GM12874 (cell line): ENCODE measurements around the gene KAZN.

Experiments
- TF ChIP-seq, protein P1 (sequence below): IDR thresholded peaks from 2 replicates; pipeline ENCODE4 v1.5.1; 2011; ENCODE audit warnings: low read depth, mild to moderate bottlenecking, control low read depth, low read length, moderate library complexity; ENCODE audit not compliant: insufficient read depth

The KAZN gene

DNA sequence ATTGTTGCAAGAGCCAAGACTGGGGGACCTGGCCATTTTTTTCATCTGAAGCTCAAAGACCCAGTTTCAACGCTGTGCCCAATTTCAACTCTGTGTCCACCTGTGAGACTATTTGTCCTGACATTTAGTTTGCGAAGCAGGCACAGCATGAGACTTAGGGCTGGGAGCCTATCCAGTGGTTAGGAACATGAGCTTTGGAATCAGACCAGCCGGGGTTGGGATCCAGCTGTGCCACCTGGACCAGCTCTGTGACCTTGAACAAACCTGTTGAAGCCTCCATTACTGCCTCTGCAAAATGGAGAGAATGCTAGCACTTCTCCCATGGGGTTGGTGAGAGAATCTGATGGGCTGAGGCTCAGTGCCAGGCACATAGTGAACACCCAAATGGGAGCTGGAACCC lies 348.9 kb downstream of the KAZN start:
- TF ChIP-seq, protein P1, sequence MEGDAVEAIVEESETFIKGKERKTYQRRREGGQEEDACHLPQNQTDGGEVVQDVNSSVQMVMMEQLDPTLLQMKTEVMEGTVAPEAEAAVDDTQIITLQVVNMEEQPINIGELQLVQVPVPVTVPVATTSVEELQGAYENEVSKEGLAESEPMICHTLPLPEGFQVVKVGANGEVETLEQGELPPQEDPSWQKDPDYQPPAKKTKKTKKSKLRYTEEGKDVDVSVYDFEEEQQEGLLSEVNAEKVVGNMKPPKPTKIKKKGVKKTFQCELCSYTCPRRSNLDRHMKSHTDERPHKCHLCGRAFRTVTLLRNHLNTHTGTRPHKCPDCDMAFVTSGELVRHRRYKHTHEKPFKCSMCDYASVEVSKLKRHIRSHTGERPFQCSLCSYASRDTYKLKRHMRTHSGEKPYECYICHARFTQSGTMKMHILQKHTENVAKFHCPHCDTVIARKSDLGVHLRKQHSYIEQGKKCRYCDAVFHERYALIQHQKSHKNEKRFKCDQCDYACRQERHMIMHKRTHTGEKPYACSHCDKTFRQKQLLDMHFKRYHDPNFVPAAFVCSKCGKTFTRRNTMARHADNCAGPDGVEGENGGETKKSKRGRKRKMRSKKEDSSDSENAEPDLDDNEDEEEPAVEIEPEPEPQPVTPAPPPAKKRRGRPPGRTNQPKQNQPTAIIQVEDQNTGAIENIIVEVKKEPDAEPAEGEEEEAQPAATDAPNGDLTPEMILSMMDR = no peak

DNA sequence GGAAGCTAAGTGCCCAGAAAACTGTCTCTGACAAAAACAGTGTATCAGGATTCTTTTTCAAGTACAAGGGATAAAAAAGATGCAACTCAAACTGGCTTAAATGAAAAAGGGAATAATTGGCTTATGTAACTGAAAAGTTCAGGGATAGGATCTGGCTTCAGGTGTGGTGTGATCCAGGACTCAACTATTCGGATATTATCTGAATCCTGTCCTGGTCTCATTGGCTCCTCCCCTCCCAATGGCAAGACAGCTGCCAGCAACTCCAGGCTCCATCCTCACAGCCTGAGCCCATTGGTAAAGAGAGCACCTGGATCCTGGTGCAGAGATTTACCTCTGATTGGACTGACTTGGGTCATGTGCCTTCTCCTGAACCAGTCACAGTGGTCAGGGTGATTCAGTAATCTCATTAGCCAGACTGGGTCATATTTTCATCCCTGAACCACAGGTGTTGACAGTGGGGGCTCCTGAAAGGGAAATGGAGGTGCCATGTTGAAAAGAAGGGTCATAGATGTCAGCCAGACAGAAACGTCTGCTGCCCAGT lies 349.7 kb downstream of the KAZN start:
- TF ChIP-seq, protein P1 = no peak

DNA sequence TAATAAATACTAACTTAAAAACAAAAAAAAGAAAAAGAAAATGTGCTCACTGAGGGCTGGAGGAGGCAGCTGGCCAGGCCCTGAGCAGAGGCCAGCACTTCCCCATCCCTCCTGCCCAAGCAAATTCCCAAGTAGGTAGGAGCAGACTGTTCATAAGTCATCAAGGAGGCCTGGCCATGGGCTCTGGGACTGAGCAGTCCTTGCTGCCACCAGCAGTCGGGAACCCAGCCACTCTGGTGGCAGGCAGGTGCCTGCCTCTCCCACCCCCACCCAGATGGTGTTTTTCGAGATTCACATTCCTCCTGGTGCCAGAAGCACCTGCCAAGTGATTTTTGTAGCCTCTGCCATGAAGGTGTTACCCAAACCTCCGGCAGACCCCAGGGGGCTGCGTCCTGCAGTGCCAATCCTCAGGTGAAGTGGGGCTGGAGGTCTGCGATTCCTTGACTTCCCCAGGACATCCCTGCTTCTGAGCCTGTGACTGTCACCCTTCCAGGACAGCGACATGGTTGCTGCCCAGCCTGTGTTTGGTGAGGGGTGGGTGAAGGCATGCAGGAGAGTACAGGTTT lies 350.9 kb downstream of the KAZN start:
- TF ChIP-seq, protein P1 = no peak

DNA sequence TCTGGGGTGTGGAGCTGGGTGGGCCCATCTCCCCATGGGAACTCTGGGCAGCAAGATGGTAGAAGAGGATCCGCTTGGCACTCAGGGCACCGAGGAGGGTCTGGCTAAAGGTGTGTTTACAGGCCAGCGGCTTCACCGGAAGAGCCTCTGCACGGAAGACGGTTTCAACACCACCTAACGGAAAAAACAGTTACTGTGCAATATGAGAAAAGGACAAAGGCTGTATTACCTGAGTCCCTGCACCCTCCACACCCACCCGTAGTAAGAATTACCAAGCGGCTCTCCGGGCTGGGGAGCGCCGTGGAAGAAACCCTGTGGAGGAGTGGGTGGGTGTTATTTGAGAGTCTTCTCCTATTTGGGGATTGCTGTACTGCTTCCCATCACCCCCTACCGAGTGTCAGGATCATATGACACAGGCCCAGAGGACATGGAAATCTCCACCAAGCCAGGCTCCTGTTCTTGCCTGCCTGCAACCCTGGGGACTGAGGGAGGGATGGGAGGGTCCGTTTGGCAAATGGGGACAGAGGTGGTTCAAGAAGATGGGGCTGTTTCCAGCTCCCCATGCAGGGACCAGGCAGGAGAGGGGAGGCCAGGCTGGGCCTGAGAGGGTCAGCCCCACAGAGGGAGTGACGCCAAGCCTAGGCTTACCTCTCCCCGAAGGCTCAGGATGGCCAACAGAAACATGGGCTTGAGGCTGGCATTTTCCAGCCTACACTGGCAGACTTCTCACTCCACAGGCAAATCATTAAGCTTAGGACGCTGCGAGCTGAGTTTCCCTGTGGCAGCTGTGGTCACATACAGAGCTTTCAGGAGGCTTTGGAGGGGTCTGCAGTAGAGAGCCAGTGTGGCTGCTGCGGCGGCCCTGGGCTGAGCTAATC lies 351.6 kb downstream of the KAZN start:
- TF ChIP-seq, protein P1 = no peak

DNA sequence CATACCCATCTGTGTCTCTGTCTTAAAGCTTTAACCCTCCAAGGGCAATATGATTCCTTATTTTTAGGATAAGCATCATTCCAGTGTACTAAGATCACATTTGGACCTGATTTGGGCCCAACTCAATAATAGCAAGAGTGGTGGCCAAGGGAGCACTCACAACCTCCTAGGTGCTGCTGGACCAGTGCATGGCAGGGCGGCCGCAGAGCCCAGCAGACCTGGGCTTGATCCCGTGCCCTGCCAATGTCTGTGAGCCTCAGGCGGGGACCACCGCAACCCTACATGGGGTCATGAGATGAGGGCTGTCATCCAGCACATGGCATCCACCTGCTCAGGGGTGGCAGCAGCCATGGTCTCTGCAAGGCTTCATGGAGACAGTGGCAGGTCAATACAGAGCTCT lies 353.3 kb downstream of the KAZN start:
- TF ChIP-seq, protein P1 = no peak

DNA sequence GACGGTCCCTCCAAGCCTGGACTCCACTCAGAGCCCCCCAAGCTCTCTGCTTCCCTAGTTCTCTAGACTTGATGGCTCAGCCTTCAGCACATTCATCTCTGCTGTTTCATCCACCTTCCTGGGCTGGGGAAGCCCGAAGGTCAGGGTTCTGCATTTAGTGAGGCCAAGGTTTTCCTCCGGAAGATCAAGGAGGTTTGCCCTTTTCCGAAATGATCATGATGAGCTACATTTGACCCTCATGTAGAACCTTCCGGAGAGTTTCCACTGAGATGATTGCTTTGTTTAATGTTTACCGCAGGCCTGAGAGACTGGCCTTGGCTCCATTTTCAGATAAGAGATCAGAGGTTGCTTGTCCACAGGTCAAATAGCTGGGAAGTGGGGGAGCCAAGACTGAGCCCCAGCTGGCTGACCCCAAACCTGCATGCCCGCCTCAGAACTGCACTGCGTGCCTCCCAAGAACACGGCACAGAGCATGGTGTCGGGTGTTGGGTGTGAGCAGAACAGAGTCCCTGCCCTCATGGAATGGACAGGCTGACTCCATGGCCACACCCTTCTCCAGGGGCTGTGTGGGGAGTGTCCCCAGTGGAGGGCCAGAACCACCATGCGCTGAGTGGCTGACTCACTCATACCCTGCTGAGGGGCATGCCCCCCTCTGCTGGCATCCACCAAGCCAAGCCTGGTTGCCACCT lies 354.3 kb downstream of the KAZN start:
- TF ChIP-seq, protein P1 = no peak

DNA sequence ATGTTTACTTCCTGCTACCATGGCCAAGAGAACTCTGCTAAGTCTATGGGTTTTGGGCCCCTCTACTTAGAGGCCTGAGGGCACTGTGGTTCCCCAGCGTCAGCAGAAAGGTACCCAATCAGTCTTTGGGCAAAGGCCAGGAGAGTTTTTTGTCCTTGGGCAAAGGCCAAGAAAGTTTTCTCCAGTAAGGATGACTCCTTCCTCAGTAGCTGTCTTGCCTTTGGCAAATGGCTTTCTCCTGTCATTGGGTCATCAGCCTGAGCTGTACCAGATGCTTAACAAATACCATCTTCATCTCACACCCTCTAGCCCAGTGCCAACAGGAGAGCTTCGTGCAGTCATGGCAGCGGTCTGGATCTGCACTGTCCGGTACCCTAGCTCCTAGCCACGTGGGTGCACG lies 355.7 kb downstream of the KAZN start:
- TF ChIP-seq, protein P1 = no peak
